ENCODE results near the gene MMP24.
"Not testable (repeated sequence)": the region's sequence is repeated elsewhere in the genome, so short reads cannot be mapped to it uniquely, and the experiment has no call there.

The MMP24 gene

DNA sequence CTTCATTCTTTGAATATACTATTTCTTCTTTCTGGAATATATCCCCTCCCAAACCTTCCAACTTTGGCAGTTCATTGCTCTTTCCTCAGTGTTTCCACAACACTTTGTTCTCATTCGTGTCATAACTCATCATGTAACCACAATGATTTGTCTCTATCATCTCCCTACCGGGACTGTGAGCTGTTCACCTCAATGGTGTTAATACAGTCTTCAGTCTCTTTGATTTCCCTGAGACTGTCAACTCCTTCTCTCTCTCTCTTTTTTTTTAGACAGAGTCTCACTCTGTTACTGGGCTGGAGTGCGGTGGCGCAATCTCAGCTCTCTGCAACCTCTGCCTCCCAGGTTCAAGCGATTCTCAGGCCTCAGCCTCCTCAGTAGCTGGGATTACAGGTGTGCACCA is 2.5 kb upstream of the MMP24 start:
- no peak for DNase-seq

DNA sequence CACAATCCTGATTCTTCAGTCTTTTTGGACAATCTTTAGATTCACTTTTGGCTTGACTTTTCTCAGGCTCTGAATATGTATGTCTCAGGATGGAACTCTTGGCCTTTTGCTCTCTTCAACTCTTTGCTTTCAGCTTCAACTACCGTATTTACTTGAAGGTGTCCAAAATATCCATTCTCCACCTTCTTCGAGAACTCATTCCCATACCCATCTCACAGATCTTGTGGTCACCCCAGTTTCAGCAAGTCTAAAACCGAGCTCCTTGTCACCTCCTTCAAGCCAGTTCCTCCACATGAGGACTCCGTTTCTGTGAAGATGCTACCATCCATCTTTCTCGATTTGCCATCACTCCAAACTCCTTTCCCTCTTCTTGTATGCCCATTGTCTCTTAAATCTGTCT is 2.0 kb upstream of the MMP24 start:
- DNase-seq, result no peak

DNA sequence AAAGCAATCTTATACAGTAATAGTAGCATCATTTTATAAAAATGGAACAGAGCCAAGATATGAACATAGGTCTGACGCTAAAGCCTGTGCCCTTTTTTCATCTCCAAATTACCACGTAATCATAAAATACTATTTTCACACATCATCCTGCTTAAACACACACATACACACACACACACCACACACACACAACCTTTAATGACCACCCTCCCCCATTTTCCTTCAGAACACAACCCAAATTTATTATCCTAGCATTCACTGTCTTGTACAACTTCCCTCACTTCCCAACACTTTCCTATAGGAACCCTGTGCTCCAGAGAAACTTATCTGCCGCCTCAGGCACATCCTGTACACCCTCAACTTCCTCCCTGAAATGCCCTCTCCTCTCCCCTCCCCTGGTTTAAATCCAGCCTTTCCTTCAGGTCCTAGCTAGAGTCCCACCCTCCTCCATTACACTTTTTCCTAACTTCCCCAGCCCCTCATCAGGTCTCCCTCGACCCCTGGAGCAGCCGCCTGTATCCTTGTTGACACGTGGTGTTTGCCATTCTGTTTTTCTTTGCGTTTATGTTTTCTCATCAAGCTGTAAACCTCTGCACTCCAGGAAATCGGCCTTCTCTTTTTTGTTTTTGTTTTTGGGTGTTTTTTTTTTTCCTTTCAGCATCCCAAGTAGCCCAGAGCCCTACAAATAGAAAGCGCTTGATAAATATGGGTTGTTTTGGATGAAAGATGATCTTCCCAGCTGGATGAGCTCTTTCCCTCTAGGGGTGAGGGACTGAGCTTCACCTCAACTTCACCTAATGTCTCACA is 968 bp upstream of the MMP24 start:
- no peak for DNase-seq

DNA sequence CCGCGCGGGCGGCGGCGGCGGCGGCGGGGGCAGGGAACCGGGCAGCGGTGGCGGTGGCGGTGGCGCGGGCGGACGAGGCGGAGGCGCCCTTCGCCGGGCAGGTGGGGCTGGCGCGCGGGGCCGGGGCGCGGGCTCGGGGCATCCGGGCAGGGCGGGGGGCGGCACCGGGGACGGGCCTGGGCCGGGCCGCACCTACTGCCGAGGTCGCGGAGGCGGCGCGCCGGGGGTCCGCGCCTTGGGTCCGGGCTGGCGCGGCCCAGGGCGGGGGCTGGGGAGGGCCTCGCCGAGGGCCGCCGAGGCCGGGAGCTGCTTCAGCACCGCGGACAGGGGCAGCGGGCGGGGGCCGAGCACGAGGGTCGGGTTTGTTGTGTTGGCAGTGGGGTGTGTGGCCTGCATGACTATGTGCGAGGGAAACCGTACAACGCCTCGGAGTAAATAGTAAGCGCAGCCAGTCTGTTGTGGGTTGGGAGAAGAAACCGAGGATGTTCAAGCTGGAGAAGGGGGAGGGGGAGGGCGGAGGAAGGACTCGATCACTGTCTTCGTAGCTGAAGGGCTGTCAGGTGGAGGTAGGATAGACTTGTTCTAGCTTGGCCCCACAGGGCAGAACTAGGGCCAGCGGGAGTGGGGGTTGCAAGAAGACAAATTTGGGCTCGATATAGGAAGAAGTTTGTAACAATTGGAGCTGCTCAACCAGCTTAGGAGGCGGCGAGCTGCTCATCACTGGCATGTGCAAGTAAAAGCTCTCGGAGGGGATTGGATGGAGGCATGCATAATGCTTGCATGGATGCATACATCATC is 593 bp downstream of the MMP24 start:
- DNase-seq, result peak; percentile 5

DNA sequence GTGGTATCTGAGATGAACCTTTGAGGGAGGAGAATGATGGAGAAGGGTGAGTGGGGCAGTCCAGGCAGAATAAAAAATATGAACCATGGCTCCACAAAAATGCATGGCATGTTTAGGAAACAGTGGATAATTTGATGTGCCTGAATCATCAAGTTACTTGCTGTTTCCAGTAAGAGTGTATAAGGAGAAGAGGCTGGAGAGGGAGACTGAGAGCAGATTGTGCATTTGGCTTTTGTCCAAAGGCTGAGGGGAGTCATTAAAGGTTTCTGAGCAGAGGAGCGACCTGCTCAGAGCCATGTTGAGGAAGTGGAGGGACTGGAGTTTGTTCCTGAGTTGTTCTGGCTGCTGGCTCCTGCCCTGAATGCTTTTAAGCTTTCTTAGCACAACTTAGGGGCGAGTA is 6.1 kb downstream of the MMP24 start:
- no peak for DNase-seq

DNA sequence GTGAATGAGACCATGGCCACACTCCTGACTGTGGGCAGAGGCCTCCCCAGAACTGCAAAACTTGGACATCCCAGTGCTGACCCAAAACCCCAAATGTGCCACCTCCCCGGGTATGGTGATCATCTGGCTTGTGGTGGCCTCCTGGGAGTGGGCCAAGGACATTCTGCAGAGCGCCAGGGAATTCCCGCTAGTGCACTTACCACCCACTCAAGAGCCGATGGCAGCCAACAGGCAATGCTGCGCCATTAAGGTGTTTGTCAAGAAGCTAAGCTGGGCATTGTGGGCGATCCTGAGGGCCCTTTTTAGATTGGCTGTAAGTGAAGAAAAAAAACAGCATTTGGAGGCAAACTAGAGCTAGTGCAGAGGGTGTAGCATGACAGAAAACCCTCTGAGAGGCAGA is 9.4 kb downstream of the MMP24 start:
- DNase-seq, result no peak

DNA sequence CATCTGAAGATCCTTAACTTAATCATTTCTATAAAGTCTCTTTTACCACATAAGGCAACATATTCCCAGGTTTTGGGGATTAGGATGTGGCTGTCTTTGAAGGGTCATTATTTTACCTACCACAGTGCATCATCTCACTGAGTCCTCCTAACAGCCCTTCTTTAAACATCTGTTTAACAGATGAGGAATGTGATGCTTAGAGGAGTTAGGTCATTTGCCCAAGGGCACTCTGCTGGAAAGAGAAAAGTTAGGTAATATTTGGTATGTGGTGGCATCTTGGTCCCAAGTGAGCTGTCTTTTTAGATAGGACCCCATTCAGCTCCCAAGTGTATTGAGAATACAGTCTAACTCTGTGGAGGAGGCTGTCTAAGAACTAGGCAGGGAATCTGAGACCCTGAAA is 11.0 kb downstream of the MMP24 start:
- no peak for DNase-seq

DNA sequence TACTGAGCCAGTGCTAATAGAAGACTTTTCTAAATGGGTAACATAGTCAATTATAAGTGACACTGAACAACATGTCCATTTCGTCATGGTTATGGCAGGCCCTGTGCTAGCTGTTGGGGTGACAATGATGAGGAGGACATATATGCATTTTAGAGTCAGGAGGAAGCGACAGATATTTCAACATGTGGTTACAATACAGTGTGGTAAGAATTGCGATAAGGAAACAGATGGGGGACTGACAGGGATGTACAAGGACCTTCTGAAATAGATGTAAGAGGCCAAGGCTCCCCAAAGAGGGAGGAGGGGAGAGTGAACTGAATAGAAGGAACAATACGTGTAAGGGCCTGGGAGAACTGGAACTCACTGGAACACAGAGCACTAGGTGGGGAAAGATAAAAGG is 11.7 kb downstream of the MMP24 start:
- no peak for DNase-seq

DNA sequence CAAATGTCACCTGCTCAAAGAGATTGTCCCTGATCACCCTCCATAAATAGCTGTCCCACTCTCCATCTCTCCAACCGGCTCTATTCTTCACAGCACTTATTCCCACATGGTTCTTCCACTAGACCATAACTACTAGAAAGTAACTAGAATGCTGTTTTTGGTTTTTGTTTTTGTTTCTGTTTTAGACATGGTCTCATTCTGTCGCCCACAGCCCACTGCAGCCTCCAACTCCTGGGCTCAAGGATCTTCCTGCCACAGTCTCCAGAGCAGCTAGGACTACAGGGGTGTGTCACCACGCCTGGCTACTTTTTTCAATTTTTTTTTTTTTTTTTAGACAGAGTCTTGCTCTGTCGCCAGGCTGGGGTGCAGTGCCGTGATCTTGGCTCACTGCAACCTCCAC is 12.2 kb downstream of the MMP24 start:
- DNase-seq, result no peak

DNA sequence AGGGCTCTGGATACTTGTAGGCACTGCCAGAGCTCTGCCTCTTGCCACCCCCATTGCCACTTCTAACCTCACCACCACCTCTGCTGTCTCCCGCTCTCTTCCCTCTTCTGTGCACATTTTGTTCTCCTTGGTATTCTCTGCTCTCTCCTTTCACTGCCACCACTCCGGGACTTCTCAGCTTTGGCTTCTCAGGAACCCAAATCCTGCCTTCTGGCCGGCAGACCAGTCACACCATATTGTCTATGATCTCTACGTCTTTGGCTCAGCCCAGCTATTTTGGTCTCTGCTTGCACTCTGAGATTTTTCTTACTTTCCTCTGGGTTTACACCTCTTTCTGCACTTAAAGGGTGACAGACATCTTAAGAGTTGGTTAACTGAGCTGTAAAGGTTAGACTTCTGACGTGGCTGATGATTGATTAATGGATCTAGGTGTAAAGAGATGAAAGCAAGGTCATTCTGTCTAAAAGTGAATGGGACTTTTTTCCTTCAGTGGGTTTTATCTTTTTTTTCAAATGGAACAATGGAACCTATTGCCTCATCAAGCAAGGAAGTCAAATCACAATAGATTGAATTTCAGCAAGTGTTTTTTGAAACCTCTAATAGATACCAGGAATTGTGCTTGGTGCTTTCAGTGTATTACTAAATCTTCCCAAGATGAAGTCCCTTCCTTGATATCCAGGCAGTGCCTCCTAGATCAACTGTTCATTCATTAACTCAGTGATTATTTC is 13.8 kb downstream of the MMP24 start:
- no peak for DNase-seq

DNA sequence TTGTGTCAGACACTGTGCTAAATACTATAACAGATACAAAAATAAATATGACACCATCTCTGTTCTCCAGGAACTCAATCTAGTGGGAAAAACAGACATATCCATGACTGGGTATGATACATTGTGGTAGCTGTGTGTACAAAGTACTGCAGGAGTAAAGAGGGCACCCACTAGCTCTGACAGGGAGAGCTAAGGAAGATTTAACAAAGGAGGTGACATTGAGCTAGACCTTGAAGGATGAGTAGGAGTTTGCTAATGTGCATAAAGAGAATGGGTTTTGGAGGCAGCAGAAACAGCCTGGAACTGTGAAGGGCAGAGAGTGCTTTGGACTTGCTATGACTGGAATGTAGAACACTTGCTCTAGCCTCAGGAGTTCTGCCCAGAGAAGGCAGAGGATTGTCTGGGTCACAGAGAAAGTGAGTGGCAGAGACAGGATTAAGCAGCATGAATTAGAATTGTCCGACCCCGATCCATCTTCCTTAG is 14.4 kb downstream of the MMP24 start:
- DNase-seq, result no peak

DNA sequence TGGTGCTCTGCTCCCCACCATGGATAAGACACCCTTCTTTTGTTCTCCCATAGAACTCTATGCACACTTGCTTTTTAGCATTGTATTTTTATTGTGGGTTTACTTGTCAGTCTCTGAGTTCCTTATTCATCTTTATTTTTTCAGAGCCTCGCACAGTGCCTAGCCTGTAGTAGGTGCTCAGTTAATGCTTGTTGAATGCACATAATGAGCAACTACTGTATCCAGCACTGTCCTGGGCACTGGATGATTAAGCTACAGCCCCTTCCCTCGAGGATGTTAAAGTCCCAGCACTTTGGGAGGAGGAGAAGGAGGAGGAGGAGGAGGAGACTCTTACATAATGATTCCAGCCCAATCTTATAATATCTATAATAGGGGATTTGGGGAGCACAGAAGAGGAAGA is 16.8 kb downstream of the MMP24 start:
- no peak for DNase-seq

DNA sequence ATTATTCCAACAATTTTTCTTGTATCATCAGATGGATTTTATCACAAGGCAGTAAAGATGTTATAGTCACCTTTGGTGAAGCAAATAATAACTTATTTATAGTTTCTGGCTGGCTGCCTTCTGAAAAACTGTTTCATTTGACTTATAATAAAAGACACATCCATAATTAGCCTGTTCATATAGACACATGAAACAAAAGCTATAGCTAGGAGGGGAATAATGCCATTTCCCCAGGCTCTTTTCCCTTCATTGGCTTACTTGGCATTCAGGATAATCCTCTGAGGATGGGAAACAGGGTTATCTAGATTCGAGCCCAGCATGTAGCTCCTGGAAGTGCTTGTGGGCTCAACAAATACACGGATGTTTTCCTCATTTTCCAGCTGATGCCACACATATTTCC is 17.5 kb downstream of the MMP24 start:
- no peak for DNase-seq

DNA sequence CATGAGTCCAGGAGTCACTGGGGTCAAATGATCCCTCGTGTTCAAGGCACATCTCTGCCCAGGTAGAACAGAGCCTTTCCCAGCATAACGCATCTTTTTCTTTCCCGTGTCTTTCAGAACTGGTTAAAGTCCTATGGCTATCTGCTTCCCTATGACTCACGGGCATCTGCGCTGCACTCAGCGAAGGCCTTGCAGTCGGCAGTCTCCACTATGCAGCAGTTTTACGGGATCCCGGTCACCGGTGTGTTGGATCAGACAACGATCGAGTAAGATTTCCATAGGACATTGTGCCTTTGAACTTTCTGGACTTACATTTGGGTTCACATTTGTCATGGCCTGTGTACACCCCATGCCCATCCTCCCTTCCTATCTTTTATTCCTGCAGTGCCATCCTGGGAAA is 20.2 kb downstream of the MMP24 start:
- no peak for DNase-seq

DNA sequence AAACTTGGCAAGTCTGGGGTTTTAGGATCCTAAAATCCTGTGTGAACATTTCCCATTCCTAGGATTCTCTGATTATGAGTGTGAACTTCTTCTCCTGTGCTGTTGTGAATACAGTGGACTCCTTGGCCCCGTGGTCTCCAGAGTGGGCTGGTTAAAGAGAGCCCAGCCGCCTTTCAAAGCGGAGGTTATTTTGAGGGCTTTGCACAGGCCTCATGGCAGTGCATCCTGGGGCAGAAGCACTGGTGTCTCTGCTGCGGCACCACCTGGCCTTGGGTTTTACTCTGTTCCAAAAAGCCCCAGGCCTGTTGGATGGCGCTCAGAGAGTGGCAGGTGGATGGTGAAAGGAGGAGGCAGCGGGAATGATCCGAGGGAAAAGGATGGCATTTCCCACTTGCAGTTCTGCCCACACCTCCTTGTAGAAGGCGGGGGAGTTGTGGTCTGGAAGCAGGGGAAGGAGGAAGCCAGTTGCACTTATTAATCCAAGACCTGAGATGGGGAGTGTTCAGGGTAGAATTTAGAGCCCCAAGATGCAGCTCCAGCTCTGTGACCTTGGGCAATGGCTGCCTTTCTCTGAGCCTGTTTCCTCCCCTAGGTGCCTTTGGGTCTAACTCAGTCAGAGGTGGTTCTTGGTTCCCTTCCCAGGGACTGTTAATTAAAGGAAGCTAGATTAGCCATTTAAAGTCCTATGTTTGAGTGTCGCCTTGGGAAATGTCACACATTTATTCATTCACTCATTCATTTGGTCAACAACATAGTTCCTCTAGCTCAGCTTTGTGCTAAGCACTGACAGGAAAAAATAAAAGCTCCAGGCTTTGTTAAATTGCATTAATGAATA is 22.4 kb downstream of the MMP24 start:
- DNase-seq, result no peak

DNA sequence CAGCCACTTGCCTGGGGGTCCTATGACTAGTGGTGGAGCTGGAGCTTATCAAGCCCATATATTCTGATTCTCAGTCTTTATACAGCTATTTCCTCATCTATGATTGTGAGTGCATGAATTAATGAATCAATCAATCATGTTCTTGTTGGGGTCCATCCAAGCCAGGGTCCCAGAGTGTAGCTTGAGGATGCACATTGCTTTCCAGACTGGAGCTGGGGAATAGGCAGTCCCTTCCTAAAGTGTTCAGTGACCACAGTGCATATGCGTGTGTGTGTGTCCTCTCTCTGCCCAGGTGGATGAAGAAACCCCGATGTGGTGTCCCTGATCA is 25.1 kb downstream of the MMP24 start:
- DNase-seq, result no peak

DNA sequence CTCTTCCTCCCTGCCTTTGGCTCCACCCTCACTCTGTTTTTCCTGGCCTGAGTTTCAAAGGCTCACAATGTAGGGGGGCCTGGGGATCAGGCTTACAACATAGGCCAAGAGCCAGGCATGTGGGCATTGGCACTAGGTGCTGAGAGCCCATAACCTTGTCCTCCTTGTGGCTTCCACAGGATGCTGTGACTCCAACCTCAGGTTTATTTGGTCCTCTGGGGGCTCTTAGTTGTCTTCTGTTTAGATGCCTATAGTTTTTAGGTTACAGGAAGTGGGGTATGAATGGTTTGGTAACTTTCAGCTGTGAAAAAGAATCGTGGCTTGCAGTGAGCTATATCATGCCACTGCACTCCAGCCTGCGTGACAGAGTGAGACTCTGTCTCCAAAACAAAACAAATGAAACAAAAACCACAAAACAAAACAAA is 25.6 kb downstream of the MMP24 start:
- DNase-seq, result no peak

DNA sequence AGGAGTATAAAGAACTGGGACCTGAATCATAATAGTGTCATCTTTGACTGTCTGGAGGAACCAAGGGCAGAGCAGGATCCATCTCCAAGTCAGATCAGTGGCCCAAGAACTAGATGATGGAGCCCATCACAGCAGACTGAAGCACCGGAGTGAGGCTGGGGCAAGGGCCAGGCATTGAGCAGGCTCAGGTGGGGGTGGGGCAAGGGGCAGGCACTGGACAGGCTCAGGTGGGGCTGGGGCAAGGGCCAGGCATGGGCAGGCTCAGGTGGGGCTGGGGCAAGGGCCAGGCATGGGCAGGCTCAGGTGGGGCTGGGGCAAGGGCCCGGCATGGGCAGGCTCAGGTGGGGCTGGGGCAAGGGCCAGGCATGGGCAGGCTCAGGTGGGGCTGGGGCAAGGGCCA is 26.1 kb downstream of the MMP24 start:
- DNase-seq, result not testable (repeated sequence)

DNA sequence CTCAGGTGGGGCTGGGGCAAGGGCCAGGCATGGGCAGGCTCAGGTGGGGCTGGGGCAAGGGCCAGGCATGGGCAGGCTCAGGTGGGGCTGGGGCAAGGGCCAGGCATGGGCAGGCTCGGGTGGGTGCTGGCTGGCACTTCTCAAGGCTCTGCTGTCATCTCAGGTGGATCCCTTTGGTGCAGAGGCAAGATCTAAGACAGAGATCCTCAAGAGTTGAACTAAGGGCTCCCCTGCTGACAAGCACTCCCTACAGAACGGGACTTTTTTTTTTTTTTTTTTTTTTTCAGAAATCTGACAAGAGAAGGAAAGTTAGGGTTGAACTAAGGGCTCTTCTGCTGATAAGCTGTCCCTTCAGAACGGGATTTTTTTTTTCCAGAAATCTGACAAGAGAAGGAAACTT is 26.5 kb downstream of the MMP24 start:
- no peak for DNase-seq

DNA sequence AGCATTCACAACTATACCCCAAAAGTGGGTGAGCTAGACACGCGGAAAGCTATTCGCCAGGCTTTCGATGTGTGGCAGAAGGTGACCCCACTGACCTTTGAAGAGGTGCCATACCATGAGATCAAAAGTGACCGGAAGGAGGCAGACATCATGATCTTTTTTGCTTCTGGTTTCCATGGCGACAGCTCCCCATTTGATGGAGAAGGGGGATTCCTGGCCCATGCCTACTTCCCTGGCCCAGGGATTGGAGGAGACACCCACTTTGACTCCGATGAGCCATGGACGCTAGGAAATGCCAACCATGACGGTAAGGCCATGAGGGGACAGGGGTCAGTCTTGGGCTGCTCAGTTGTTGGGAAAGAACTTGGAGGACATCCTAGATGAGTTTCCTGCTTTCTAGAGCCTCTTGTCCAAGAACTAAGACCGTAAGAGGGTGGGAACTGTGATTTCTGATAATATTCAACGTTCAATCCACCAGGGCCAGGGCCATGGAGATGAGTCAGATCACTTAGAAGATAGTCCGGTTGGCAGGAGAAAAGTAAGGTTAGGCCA is 28.0 kb downstream of the MMP24 start:
- no peak for DNase-seq

DNA sequence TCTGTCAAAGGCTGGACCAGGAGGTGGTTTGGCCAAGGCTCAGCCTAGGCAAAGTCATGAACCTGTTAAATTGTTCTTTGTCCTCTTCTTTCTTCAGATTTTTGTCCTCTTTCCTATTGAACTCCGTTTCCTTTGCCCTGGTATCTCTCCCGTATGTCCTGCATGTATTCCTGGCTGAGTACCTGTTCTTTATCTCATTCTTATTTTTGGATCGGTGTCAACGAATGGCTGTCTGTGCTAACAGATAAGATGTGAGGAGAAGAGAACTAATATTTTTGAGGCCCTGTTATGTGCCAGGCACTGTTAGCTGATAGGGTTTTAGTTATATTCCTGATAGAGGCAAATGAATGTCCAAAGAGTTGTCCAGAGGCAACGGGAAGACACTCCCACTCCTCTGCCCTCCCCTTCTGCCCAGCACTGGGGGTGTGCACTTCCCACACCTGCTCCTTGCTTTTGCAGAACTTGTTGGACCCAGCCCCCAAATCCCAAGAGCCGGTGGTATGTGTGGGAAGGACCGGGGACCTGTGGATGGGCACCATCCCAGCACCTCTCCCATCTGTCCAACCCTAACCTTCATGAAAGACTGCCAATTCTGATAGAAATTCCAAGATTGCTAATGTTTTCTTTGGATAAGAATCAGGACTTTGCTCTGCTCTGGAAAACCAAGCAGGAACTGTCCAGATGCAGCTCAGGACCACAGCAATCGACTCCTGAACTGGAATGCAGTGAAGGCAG is 30.9 kb downstream of the MMP24 start:
- DNase-seq, result no peak

DNA sequence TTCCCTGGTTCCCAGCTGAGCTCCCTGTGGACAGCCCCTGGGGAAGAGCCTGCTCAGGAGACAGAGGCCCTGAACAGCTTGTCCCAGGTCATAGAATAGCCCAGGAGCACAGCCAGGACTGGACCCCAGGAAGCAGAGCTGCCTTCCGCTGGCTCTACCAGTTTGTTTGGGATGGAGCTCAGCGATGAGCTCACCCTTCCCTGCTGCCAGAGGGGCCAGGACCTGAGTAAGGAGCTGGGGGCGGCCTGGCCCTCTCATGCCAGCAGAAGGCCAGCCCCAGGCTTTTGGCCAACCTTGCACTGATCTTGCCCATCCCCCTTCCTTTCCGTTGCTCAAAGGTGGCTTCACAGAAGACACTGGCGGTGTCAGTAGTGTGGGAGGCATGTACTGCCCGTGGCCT is 33.9 kb downstream of the MMP24 start:
- no peak for DNase-seq

All from NCI-H1048 (cell line).